Choroid plexus epithelial cell (primary cell): ENCODE results near the gene TMEM53.

Source experiments
- DNase-seq: peaks from one replicate; pipeline ENCODE4 v3.0.0-alpha.2; 2010; ENCODE audit warnings: low read depth
- H3K4me3 ChIP-seq: 2 replicates; pipeline ENCODE4 v1.5.1; 2011; ENCODE audit warnings: low read depth, mild to moderate bottlenecking, control low read depth, low read length, moderate library complexity
- CTCF ChIP-seq: conservative IDR thresholded peaks from 2 replicates; pipeline ENCODE4 v1.5.1; 2011; ENCODE audit warnings: low read depth, mild to moderate bottlenecking, control low read depth, inconsistent platforms, low read length, moderate library complexity

The TMEM53 gene

GRCh38 chr1:44674113-44675000, at the start of gene TMEM53, which contains the start of gene ARMH1:
TMEM53 (minus strand) TSS chr1:44674481; CDS start chr1:44674391, 90 bp downstream.
ARMH1 (plus strand) TSS chr1:44674714; CDS start chr1:44689698, 14,984 bp downstream.
- peak; percentile 100 for DNase-seq
- peak within 1 kb of the TSS; percentile 75 for H3K4me3 ChIP-seq
- TF ChIP-seq CTCF = peak; percentile 27

GRCh38 chr1:44723496-44724295, 49.4 kb upstream of the TMEM53 start:
- no peak for DNase-seq
- no peak overlapping the region for H3K4me3 ChIP-seq
- no peak for TF ChIP-seq CTCF

- DNase-seq = no peak
- no peak overlapping the region for H3K4me3 ChIP-seq
- no peak for TF ChIP-seq CTCF
Measured at GRCh38 chr1:44723064-44723463, 48.8 kb upstream of the TMEM53 start.

- no peak for TF ChIP-seq CTCF
- H3K4me3 ChIP-seq = no peak overlapping the region
- peak; percentile 97 for DNase-seq
Measured at GRCh38 chr1:44721485-44722361, 47.4 kb upstream of the TMEM53 start.

- TF ChIP-seq CTCF = no peak
- H3K4me3 ChIP-seq = no peak overlapping the region
- no peak for DNase-seq
Measured at GRCh38 chr1:44720281-44720680, 46.0 kb upstream of the TMEM53 start.

- H3K4me3 ChIP-seq = no peak overlapping the region
- TF ChIP-seq CTCF = no peak
- peak; percentile 13 for DNase-seq
Measured at GRCh38 chr1:44719318-44719717, 45.0 kb upstream of the TMEM53 start.
